NCI-H2196 (cell line): Measurements from ENCODE around the gene GLIS1.

Experiments used
- DNase-seq: peaks from one replicate; lab custom pipeline; 2025; ENCODE audit not compliant: unreplicated experiment; lab: John Stamatoyannopoulos, UW

GLIS1 gene

DNA sequence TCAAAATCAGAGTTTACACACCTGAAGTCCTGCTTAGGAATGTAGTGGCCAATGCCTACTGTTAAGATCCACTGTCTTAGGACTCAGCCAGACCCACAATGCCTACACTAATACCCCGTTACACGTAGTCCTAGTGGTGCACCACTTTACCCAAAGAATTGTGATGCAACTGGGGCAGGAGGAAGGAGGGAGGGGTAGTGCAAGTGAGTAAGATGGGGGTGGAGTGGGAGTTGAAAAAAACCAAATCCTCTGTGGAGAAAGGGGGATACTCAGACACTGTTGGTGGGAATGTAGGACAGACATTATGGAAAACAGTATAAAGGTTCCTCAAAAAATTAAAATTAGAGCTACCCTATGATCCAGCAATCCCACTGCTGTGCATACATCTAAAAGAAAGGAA is 19.5 kb downstream of the GLIS1 start:
- no peak for DNase-seq

DNA sequence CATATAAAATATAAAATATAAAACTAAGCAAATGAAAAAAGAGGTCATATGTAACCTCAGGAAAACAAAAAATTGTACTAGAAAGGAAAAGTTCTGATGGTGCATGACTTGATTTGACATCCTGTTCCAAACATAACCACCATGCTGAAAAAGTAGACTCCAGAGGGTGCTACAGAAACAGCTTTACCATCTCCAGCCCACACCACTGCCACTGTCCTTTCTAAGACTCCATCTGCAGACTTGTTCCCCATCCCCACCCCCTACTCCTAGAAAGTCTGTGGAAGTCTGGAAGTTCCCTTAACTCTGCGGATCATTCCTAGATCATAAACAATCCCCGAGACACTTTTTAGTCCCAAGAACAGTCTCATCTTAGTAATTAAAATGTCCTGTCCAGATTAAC is 20.5 kb downstream of the GLIS1 start:
- DNase-seq, result no peak

DNA sequence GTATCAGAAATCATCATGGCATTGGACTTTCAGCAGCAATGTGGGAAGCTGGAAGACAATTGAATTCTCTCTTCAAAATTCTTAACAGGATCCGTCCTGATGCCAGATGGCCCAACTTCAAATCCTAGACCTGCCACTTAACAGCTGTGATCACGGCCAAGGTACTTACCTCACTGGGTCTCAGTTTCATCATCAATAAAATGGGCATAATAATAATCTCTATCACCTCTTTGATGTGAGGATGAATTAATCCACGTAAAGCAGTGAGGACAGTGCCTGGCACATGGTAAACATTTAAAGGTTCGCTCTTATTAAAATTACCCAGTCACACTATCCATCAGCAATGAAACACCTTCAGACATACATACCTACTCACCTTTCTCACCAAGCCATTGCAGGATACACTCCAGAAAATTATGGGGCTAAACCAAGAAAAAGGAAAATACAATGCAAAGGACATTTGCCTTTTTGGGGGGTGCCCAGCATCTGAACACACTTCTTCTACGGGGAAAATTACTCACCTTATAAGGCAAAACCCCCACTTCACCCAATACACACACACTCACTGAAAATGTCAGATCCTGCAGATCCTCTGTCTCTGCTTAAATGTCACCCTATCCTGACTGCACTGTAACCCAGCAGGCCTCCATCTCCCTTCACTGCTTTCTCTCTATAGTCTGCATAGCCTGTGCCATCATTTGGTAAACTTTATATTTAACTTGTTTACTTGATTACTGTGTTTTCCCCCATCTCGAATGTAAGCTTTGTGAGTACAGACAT is 21.7 kb downstream of the GLIS1 start:
- no peak for DNase-seq

DNA sequence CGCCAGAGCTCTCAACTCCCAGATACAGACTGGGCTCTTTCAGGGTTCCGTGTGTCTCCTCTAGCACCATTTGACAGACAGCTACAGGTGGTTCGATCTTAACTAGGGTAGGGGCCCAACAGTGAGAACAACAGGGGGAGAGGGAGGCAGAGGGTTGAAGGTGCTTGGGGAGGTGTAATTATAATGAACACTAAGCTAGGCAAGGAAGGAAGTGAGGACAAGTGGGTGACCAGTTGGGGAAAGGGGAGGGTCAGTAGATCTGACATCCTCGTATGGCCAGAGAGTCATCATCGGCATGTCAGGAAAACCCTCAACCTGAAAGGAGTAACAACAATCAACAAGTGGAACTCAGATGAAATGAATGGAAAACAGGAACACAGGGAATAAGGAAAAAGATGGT is 22.8 kb downstream of the GLIS1 start:
- no peak for DNase-seq

DNA sequence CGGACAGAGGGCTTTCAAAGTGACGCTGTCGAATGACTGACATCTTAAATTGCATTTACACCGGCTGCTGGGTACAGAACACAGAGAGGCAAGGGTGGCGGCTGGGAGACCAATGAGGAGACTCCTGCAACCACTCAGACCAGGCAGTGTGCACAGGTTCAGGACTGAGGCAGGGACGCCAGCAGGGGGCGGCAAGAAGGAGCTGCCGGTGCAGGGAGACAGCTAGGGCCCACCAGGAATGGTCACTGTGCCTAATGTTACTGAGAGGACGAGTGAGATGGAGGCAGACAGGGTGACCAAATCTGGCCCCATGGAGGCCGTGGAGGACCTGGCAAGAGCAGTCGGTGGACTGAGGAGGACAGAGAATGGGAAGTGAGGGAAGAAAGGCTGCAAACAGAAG is 23.5 kb downstream of the GLIS1 start:
- no peak for DNase-seq

DNA sequence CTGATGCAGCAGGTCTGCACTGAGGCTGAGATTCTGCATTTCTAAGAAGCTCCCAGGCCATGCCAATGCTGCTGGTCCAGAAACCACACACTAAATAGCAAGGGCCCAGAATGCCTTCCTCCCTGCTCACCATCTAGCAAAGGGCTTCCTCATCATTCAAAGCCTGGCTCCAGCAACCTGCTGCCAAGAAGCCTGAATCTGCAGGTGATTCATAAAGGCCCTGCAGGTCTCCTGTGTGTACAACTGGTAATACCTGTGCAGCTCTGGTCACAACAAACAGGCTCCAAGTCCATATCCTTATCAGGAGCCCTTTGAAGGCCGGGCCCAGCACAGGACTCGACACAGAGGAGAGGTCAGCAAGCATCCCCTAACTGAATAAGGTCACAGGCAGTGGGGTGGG is 26.7 kb downstream of the GLIS1 start:
- no peak for DNase-seq

DNA sequence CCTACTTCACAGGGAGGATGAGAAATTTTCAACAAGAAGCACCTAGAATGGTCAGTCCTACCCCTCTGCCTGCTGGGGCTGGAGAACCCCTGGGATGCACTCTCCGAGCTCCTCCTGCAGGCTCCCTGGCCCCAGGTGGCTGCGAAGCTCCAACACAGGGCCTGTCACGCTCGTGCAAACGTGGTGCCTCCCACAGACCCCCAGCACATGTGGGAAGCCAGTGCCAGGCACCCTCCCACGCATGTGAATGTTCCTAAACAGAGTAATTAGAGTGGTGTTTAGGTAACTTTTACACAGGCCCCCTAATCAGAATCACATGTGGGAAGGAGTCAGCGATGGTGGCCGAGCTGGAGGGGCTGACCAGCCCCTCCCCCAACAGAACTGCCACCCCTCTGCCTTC is 28.4 kb downstream of the GLIS1 start:
- DNase-seq, result no peak

DNA sequence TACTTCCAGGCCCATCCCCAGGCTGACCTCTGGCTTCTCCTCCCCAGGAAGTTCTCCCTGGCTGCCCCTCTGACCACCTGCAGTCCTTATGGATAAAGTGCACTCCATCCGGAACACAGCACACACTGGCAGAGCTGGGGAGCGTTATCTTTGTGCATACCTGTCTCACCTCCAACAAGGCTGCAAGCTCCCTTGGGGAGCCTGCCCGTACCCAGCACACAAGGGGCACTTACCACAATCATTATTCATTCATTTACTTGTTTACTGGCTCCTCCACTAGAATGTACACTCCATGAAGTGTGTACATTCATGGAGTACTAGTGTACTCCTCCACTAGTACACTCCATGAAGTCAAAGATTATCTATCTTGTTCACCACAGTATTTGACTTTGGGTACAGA is 30.3 kb downstream of the GLIS1 start:
- no peak for DNase-seq

DNA sequence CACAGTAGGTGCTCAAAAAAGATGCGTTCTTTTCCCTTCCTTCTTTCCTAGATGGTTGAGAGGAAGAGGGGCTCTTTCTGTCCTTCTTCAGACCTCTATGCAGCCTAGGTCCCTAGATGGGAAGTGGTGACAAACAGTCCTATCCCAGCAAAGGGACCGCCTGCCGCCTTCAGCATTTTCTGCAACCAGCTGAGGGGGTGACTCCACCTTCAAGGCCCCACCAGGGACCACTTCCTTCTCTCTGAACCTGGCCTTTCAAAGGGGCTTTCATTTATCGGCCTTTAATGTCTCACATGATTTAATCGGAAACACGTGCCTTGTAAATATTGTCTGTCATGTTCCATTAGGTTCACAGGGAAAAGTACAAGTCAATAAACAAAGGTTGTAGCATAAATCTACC is 32.6 kb downstream of the GLIS1 start:
- no peak for DNase-seq

DNA sequence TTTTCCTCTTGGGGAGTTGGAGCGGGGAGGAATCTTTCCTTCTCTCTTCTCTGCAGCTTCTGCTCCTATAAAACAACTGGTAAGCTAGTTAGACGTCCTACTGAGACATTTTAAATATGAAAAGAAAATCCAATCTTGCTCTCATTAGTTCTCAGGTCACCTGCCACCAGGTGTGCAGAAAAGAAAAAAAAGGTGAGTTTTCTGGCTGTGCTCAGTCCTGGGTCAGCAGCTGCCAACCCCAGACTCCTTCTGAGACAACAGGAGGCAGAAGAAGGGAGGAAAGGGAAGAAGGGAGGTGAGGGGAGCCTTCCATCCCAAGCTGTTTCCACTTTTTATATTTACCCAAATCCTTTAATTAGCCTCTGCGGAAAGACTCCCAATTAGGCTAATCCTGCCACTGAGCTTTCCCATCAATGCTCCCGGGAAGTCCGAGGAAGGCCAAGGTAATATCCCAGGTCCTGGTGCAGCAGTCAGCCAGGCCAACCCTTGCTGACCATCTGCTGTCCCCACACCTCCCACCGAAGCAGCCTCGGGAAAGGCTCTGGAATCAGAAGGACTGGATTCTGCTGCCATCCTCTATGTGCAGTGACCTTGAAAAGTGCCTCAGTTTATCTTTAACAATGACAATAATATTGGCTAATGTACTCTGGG is 33.4 kb downstream of the GLIS1 start:
- DNase-seq, result no peak

DNA sequence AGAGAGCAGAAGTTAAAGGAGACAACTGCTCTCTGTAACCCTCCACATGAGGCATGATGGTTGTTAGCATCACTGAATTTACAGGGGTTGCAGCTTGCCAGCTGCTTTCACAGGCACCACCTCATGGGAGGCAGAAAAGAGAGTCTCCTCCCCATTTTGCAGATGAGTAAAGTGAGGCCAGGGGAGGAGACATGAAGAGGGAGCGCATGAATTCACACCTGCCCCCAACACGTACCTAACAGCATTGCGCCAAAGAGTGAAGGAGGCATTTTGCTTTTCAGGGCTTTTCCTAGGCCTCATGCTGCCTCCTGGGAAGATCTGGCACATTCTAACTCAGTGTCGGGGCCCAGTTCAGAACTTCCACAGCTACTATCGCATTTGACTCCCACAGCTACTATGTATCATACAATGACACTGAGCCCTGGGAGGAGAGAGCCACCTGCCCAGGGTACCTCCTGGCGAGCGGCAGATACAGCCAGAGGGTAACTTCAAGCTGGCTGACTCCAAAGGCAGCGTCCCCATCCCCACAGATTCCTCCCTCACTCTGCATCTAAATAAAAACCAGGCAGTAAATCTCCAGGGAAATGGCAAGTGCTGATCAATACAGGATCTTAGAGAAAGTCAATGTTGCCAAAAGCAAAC is 34.0 kb downstream of the GLIS1 start:
- no peak for DNase-seq

DNA sequence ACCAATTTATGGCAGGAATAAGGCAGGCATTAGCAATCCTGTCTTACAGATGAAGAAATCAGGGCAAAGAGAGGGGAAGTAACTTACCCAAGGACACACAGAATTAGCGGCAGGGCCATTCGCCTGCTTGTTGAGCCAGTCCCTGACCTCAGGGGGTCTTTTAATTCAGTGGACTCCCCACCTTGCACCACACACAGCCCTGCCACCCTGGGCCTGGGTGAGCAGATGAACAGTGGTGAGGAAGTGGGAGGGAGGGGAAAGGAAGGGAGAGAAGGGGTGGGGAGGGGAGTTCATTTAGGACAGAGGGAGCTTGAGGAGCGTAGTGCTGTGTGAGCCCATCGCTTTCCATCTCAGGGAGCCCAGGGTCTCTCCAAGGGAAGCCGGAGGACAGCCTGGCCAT is 34.7 kb downstream of the GLIS1 start:
- no peak for DNase-seq

DNA sequence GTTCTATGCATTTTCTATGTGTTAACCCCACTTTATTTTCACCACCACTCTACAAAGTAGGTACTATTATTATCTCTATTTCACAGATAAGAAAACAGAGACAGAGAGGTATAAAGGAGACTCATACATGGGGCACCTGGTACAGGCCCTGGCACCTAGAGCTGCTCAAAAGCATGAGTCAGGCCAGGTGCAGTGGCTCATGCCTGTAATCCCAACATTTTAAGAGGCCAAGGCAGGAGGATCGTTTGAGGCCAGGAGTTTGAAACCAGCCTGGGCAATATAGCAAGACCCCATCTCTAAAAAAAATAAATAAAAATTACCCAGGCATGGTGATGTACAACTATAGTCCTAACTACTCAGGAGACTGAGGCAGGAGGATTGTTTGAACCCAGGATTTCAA is 35.8 kb downstream of the GLIS1 start:
- no peak for DNase-seq

DNA sequence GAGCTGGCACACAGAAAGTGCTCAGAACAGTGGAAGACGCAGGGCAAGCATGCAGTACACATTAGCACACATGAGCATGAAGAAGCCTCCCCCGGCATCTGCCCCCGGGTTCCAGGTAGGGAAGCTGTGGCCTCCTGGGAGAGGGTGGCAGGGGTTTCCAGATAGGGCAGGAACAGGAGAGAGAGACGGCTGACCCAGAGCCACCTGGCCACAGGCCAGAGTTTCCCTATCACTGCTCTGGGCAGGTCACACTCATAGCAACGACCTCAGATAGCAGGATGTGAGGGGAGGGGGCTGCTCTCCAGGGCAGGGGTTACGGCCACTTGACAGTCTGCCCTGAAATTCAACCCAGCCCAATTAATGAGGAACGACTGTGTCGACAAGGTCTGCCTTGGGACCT is 36.6 kb downstream of the GLIS1 start:
- DNase-seq, result no peak

DNA sequence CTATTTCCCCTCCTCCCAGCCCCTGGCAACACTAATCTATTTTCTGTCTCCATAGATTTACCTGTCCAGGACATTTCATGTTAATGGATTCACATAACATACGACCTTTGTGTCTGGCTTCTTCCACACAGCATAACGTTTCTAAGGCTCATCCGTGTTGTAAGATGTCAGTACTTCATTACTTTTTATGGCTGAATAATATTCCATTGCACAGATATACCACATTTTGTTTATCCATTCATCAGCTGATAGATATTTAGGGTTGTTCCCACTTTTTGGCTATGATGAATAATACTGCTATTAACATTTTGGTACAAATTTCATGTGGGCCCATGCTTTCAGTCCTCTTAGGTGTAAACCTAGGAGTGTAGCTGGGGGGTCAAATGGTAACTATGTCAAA is 38.2 kb downstream of the GLIS1 start:
- no peak for DNase-seq

DNA sequence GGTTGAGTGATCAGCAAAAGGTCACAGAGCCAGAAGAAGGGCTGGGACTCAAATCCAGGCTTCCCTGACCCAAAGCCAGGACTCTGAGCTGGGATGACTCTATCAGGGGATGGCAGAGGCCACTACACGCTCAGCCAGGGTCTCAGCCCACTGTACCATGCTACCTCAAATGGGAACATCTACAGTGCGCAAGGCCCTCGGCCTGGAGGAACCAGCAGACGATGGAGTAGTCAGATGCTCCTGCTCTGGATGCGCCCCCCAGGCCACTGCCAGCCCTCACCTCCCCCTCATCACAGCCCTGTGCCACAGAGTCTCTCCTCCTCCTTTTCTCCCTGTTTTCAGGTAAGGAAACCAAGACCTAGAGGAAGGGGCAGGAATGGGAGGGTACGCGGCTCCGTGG is 39.0 kb downstream of the GLIS1 start:
- no peak for DNase-seq

DNA sequence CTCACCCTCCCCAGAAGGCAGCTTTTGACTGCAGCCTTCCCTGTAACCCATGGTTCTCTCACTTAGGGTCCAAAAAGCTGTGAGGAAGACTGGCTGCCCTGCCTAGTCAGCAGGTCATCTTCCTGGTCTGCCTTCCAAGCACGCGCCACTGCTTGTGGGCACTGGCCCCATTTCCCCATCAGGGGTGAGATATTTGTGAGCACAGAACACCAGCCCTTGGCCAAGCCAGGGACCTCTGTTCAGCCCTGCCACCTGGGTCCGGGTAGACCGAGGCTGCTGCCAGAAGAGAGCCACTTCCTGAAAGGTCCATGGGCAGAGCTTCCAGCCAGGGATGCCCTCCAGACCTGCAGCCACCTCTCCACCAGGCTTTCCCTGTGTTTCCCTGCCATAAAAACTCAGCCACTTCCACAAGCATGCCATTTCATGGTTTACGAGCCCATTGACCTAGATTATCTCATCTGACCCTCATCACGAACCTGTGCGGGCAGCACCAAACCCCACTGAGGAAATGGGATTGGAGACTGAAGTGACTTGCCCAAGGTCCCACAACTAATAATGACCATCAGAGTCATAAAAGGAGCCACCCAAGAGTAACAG is 40.5 kb downstream of the GLIS1 start:
- DNase-seq, result no peak

DNA sequence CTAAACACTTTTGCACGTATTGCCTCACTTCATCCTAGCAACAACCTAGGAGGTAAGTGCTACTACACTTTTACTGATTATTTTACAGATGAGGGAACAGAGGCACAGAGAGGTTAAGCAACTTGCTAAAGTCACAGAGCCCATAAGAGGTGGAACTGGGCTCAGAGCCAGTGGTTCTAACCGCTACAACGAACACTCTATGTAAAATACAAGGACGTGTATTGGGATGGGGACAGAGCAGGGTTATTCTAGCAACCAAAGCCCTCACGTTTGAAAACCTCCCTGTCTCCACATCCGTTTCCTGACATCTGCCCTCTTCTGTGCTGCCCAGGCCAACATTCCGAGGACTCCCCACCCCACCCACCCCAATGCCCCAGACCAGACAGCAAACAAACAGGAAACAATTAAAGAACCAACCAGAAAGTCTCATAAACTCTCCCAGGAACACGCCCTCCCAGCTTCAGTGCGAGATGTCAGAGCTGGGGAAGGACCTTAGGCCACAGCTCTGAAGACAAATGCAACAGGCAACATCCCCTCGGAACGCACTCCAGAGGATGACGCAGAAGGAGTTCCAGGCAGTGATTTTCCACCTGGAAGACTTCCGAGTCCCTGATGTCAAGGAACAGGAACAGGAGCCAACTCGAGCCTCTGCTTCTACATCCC is 41.1 kb downstream of the GLIS1 start:
- DNase-seq, result no peak

DNA sequence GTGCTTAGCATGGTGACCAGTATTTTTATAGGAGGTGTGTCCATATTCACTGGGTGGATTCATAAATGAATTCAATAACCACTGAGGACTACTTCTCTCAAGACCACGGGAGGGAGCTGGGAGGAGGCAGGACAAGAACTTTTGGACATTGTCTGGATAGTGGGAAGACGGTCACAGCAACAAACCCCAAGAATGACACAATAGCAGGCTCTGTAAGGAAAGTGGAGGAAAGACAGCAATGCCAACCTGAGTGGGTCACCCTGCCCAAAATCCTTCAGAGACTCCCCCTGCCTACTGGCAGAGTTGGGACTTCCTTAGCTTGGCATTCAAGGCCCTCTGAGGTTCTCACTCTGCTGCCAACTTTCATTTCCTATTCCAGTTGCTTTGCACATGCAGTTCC is 42.0 kb downstream of the GLIS1 start:
- no peak for DNase-seq

DNA sequence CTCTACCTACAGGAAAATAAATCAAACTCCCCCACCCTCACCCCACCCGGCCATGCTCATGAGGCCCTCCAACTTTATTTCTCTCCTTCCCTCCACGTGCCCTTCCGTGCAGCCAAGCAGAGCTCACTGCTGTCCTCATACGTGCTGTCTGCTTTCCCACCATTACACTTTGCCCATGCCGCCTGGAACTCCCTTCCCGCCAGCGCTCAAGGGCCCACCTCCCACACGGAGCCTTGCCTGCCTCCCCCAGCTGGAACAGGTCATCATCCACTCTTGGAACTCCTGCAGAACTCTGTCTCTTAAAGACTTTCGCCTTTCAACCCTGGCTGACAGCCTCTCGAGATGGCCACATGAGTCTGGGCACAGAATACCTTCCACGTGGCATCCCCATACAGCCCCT is 42.4 kb downstream of the GLIS1 start:
- no peak for DNase-seq

DNA sequence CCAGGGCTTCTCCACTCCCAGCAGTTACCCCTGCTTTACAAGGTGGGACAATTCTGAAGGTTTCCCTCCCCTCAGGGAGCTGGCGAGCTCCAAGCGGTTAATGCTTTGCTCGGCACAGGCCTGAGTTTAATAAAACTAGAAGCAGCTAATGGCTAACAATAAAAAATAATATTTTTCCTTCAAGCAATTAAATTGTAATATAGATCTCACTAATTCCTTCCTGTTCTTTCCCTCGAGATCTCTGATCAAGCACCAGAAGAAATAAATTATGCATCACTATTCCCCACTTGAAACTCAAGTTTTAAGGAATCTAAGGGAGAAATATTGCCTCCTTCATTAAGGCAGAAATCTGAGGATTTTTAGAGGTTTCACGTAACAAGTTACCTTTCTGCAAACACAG is 42.9 kb downstream of the GLIS1 start:
- no peak for DNase-seq

DNA sequence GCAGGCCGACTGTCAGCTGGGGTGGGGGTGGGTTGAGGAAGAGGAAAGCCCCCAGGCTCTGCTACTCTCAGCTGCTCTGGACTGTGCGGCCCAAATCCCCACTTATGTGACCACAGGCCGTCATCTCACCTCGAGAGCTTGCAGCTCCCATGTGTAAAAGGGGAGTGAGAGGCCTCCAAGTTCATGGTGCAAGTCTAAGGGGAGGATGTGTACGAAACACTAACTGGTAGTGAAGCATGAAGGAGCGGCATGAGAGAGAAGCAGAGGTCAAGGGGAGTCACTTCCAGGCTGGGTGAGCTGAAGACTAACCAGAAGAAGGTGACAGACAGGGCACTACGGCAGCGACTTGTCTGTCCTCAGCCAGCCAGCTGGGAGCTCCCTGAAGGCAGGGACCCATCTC is 43.8 kb downstream of the GLIS1 start:
- DNase-seq, result no peak
